Measurements from ENCODE around the gene SLC17A5. TPM values are rescaled to one million over a fixed set of nuclear protein-coding genes. Genes with fewer than 3 reads are reported as not detected.
"Not testable (repeated sequence)": the region's sequence is repeated elsewhere in the genome, so short reads cannot be mapped to it uniquely, and the experiment has no call there.

SLC17A5 gene
- total RNA-seq, 4 donors from 2014 or later = 11.3 to 13.2 (median 12.2) TPM

DNA sequence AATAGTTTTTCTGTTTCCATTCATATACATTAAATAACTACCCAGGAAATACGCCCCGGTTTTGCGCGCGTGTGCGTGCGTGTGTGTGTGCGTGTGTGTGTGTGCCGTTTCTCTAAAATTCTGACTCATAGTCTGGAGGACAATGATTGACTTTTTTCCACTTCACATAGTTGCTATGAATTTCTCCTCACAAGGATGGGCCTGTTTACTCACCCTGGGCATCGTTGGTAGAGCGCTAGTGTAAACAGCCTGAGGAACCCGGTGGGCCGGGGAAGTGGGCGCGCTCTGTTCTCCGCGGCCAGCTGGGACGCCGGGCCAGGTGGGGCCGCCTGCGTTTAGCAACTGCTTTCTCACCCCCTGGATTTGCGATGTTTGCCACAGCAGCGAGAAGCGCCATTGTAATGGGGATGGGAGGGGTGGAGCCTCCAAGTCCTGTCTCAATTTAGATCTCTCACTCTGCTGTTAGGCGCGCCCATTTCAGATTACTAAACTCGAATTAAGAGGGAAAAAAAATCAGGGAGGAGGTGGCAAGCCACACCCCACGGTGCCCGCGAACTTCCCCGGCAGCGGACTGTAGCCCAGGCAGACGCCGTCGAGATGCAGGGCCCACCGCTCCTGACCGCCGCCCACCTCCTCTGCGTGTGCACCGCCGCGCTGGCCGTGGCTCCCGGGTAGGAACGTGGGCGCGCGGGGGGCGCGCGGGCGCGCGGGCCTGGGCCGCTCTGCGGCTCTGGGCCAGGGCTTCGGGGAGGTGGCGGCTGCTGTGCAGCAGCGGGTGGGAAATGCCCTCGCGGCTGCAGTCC is 42.0 kb upstream of the SLC17A5 start, which contains the start of gene CD109:
Gene CD109 (plus strand): TSS at position 585 of the 803 bp plus-strand sequence. CDS start 13 bp downstream, at position 598.
- intact Hi-C loops (cut with DNase I; ENCODE audit: low total_unique reads) = no loop called here
- no peak for TF ChIP-seq POLR2A (IDR thresholded peaks at IDR 0.05)
- TF ChIP-seq, protein P1, sequence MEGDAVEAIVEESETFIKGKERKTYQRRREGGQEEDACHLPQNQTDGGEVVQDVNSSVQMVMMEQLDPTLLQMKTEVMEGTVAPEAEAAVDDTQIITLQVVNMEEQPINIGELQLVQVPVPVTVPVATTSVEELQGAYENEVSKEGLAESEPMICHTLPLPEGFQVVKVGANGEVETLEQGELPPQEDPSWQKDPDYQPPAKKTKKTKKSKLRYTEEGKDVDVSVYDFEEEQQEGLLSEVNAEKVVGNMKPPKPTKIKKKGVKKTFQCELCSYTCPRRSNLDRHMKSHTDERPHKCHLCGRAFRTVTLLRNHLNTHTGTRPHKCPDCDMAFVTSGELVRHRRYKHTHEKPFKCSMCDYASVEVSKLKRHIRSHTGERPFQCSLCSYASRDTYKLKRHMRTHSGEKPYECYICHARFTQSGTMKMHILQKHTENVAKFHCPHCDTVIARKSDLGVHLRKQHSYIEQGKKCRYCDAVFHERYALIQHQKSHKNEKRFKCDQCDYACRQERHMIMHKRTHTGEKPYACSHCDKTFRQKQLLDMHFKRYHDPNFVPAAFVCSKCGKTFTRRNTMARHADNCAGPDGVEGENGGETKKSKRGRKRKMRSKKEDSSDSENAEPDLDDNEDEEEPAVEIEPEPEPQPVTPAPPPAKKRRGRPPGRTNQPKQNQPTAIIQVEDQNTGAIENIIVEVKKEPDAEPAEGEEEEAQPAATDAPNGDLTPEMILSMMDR (IDR thresholded peaks at IDR 0.05) = no peak
- peak within 1 kb of the TSS; percentile 57 for H3K4me3 ChIP-seq (ENCODE audit: low read depth, poor library complexity, severe bottlenecking)
- 0% methylated on average over 35 to 56 of the region's 61 CpGs for WGBS, 2 donors
- DNase-seq (ENCODE audit: low spot score in 2 of 2) = peak; percentile 63 to 88

- TF ChIP-seq POLR2A (IDR thresholded peaks at IDR 0.05) = no peak
- no peak overlapping the region for H3K4me3 ChIP-seq (ENCODE audit: low read depth, poor library complexity, severe bottlenecking)
- WGBS, 2 donors = 33 to 41% methylated on average over 5 of the region's 5 CpGs
- no peak for DNase-seq (ENCODE audit: low spot score in 2 of 2)
- intact Hi-C loops (cut with DNase I; ENCODE audit: low total_unique reads) = no loop called here
Observed at GRCh38 chr6:73694711-73695411, 41.1 kb upstream of the SLC17A5 start.

- TF ChIP-seq POLR2A (IDR thresholded peaks at IDR 0.05) = no peak
- TF ChIP-seq, protein P1 (IDR thresholded peaks at IDR 0.05) = no peak
- no peak overlapping the region for H3K4me3 ChIP-seq (ENCODE audit: low read depth, poor library complexity, severe bottlenecking)
- intact Hi-C loops (cut with DNase I; ENCODE audit: low total_unique reads) = no loop called here
- no peak for DNase-seq (ENCODE audit: low spot score in 2 of 2)
Observed at GRCh38 chr6:73691512-73691911, 37.7 kb upstream of the SLC17A5 start.

- WGBS, 2 donors = 87 to 92% methylated on average over 5 of the region's 5 CpGs
Observed at GRCh38 chr6:73690056-73690455, 36.3 kb upstream of the SLC17A5 start.

GRCh38 chr6:73688351-73688750 is 34.6 kb upstream of the SLC17A5 start:
- intact Hi-C loops (cut with DNase I; ENCODE audit: low total_unique reads) = no loop called here
- TF ChIP-seq, protein P1 (IDR thresholded peaks at IDR 0.05) = no peak
- no peak for TF ChIP-seq POLR2A (IDR thresholded peaks at IDR 0.05)
- 67 to 72% methylated on average over 1 of the region's 1 CpG for WGBS, 2 donors
- no peak for DNase-seq (ENCODE audit: low spot score in 2 of 2)
- H3K4me3 ChIP-seq (ENCODE audit: low read depth, poor library complexity, severe bottlenecking) = no peak overlapping the region

More at GRCh38 chr6:73690056-73690455, 36.3 kb upstream of the SLC17A5 start:
- DNase-seq (ENCODE audit: low spot score in 2 of 2) = no peak
- H3K4me3 ChIP-seq (ENCODE audit: low read depth, poor library complexity, severe bottlenecking) = no peak overlapping the region
- no peak for TF ChIP-seq POLR2A (IDR thresholded peaks at IDR 0.05)
- TF ChIP-seq, protein P1 (IDR thresholded peaks at IDR 0.05) = no peak
- intact Hi-C loops (cut with DNase I; ENCODE audit: low total_unique reads) = no loop called here

DNA sequence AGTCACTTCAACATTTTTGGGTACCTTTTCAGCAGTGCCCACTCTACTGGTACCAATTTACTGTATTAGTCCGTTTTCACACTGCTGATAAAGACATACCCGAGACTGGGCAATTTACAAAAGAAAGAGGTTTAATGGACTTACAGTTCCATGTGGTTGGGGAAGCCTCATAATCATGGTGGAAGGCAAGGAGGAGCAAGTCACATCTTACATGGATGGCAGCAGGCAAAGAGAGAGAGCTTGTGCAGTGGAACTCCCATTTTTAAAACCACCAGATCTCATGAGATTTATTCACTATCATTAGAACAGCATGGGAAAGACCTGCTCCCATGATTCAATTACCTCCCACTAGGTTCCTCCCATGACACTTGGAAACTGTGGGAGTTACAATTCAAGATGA is 29.8 kb upstream of the SLC17A5 start:
- H3K4me3 ChIP-seq (ENCODE audit: low read depth, poor library complexity, severe bottlenecking); intact Hi-C loops (cut with DNase I; ENCODE audit: low total_unique reads); DNase-seq (ENCODE audit: low spot score in 2 of 2): not testable (repeated sequence)
- WGBS, 2 donors = 86 to 93% methylated on average over 2 of the region's 2 CpGs
